Muscle of leg (tissue), 11 donors: ENCODE results near the gene CRTC2. TPM values are rescaled to one million over a fixed set of nuclear protein-coding genes. Genes with fewer than 3 reads are reported as not detected.
A peak's percentile ranks its signal among the peaks of the same experiment; 100 is the strongest.

ENCODE experiments used
- DNase-seq: peaks from one replicate; pipeline ENCODE4 v3.0.0; 2013
- H3K27ac ChIP-seq: one replicate; pipeline ENCODE4 v1.5.1; 2013; ENCODE audit warnings: mild to moderate bottlenecking, low read length, control low read depth
- H3K27me3 ChIP-seq: one replicate; pipeline ENCODE4 v1.6.1; 2013; ENCODE audit warnings: low read length; ENCODE audit not compliant: control insufficient read depth, insufficient read depth
- H3K36me3 ChIP-seq: one replicate; pipeline ENCODE4 v1.6.1; 2013; ENCODE audit warnings: low read length; ENCODE audit not compliant: control insufficient read depth, insufficient read depth
- H3K4me1 ChIP-seq: one replicate; pipeline ENCODE4 v1.6.1; 2013; ENCODE audit warnings: low read length; ENCODE audit not compliant: control insufficient read depth, insufficient read depth
- H3K4me3 ChIP-seq: one replicate; pipeline ENCODE4 v1.5.1; 2013; ENCODE audit warnings: low read length, control low read depth
- H3K9me3 ChIP-seq: replicated peaks from 2 replicates; pipeline ENCODE4 v1.6.1; 2013; ENCODE audit warnings: low read depth, low read length; ENCODE audit not compliant: control insufficient read depth
- WGBS: methylation state at CpG from one replicate; pipeline ENCODE4 v1.1.5; 2013; ENCODE audit warnings: missing lambda C conversion rate; ENCODE audit not compliant: insufficient coverage; 5-methylcytosine and 5-hydroxymethylcytosine counted together
- polyA plus RNA-seq, 8 donors: library from polyadenylated mRNA; unstranded; fragments of 120-200 nt; gene quantifications; one replicate each; pipeline versions ENCODE4 v1.2.1 to v1.2.3, GENCODE V29; 2013; ENCODE audit warnings: inconsistent platforms in 1 of 8, low replicate concordance in 1 of 8; ENCODE audit not compliant: insufficient read length in 8 of 8, insufficient read depth in 1 of 8
- total RNA-seq: library from RNA; stranded (reverse); fragments of 120-200 nt; gene quantifications from one replicate; pipeline ENCODE4 v1.2.4, GENCODE V29; 2013

Gene CRTC2
- total and polyA plus RNA-seq, 9 donors = 7.0 to 28.6 (median 21.8) TPM

GRCh38 chr1:153963850-153964331 lies 5.5 kb upstream of the CRTC2 start:
- peaks cover 52% of the 10 kb centered on the region for H3K4me1 ChIP-seq

GRCh38 chr1:153963030-153963849 lies 4.8 kb upstream of the CRTC2 start, which contains the start of gene SLC39A1:
Gene SLC39A1 (minus strand): TSS chr1:153963537. CDS start chr1:153962715, 822 bp downstream.
- no peaks in the 10 kb centered on the region for H3K9me3 ChIP-seq
- H3K27ac ChIP-seq = peak within 1 kb of the TSS; percentile 87
- 1% methylated on average over 39 of the region's 54 CpGs for WGBS
- H3K27me3 ChIP-seq = no peaks in the 10 kb centered on the region
- peak; percentile 99 for DNase-seq
- H3K4me1 ChIP-seq = peaks cover 48% of the 10 kb centered on the region
- peak within 1 kb of the TSS; percentile 76 for H3K4me3 ChIP-seq
- peaks cover 21% of the 10 kb centered on the region for H3K36me3 ChIP-seq

More at GRCh38 chr1:153963850-153964331, 5.5 kb upstream of the CRTC2 start:
- Histone ChIP-seq H3K27me3 (no peaks in the 10 kb centered on the region), H3K9me3 (no peaks in the 10 kb centered on the region), H3K4me3 (peak overlapping the region; percentile 76), H3K27ac (peak overlapping the region; percentile 87), H3K36me3 (peaks cover 21% of the 10 kb centered on the region)
- WGBS = 1% methylated on average over 18 of the region's 22 CpGs
- no peak for DNase-seq

- H3K36me3 ChIP-seq = peaks cover 21% of the 10 kb centered on the region
- H3K4me3 ChIP-seq = peak overlapping the region; percentile 76
- no peaks in the 10 kb centered on the region for H3K27me3 ChIP-seq
- no peaks in the 10 kb centered on the region for H3K9me3 ChIP-seq
- peak overlapping the region; percentile 87 for H3K27ac ChIP-seq
- H3K4me1 ChIP-seq = peaks cover 46% of the 10 kb centered on the region
- DNase-seq = peak; percentile 42
- 25% methylated on average over 4 of the region's 16 CpGs for WGBS
Measured at GRCh38 chr1:153962088-153963029, 3.9 kb upstream of the CRTC2 start.

- peaks cover 21% of the 10 kb centered on the region for H3K36me3 ChIP-seq
- H3K9me3 ChIP-seq = no peaks in the 10 kb centered on the region
- DNase-seq = no peak
- no peak overlapping the region for H3K27ac ChIP-seq
- H3K4me3 ChIP-seq = no peak overlapping the region
- no peaks in the 10 kb centered on the region for H3K27me3 ChIP-seq
- no CpG with 5 or more reads among the region's 4 CpGs for WGBS
- H3K4me1 ChIP-seq = peaks cover 53% of the 10 kb centered on the region
Measured at GRCh38 chr1:153961421-153961820, 3.0 kb upstream of the CRTC2 start.

GRCh38 chr1:153960206-153960605 lies 1.8 kb upstream of the CRTC2 start:
- H3K36me3 ChIP-seq = peaks cover 21% of the 10 kb centered on the region
- no peak for DNase-seq
- WGBS = 94% methylated on average over 11 of the region's 11 CpGs
- H3K27ac ChIP-seq = no peak overlapping the region
- H3K4me3 ChIP-seq = no peak overlapping the region
- no peaks in the 10 kb centered on the region for H3K9me3 ChIP-seq
- H3K27me3 ChIP-seq = no peaks in the 10 kb centered on the region
- H3K4me1 ChIP-seq = peaks cover 48% of the 10 kb centered on the region

GRCh38 chr1:153959454-153959853 lies 1.0 kb upstream of the CRTC2 start:
- Histone ChIP-seq H3K36me3 (peaks cover 27% of the 10 kb centered on the region), H3K27ac (peak overlapping the region; percentile 93), H3K4me3 (no peak overlapping the region), H3K27me3 (no peaks in the 10 kb centered on the region), H3K9me3 (no peaks in the 10 kb centered on the region), H3K4me1 (peaks cover 46% of the 10 kb centered on the region)
- 73% methylated on average over 2 of the region's 3 CpGs for WGBS
- peak; percentile 39 for DNase-seq

- H3K4me1 ChIP-seq = peaks cover 42% of the 10 kb centered on the region
- peaks cover 32% of the 10 kb centered on the region for H3K36me3 ChIP-seq
- H3K27ac ChIP-seq = peak overlapping the region; percentile 93
- H3K27me3 ChIP-seq = no peaks in the 10 kb centered on the region
- DNase-seq = no peak
- peak overlapping the region; percentile 31 for H3K4me3 ChIP-seq
- no peaks in the 10 kb centered on the region for H3K9me3 ChIP-seq
- whole genome bisulfite sequencing = 20% methylated on average over 1 of the region's 4 CpGs
Measured at GRCh38 chr1:153958961-153959260, 499 bp upstream of the CRTC2 start.

GRCh38 chr1:153957744-153958110 lies 685 bp downstream of the CRTC2 start:
- DNase-seq = no peak
- 0% methylated on average over 9 of the region's 13 CpGs for WGBS
- H3K4me1 ChIP-seq = peaks cover 38% of the 10 kb centered on the region
- H3K27me3 ChIP-seq = no peaks in the 10 kb centered on the region
- H3K9me3 ChIP-seq = no peaks in the 10 kb centered on the region
- H3K4me3 ChIP-seq = peak overlapping the region; percentile 92
- H3K36me3 ChIP-seq = peaks cover 41% of the 10 kb centered on the region
- H3K27ac ChIP-seq = peak overlapping the region; percentile 86

GRCh38 chr1:153956997-153957715 lies 1.3 kb downstream of the CRTC2 start:
- Histone ChIP-seq H3K27me3 (no peaks in the 10 kb centered on the region), H3K4me1 (peaks cover 33% of the 10 kb centered on the region), H3K27ac (no peak overlapping the region), H3K36me3 (peaks cover 46% of the 10 kb centered on the region), H3K4me3 (peak overlapping the region; percentile 92), H3K9me3 (no peaks in the 10 kb centered on the region)
- no peak for DNase-seq
- no CpG with 5 or more reads among the region's 6 CpGs for WGBS
